Left hindlimb (tissue), 1 donor: ENCODE measurements around the gene MYO5B.

Source experiments
- DNase-seq: peaks from one replicate; pipeline ENCODE4 v3.0.0-alpha.2; 2018

MYO5B gene

GRCh38 chr18:50004013-50004412, 190.9 kb downstream of the MYO5B start:
- no peak for DNase-seq

DNA sequence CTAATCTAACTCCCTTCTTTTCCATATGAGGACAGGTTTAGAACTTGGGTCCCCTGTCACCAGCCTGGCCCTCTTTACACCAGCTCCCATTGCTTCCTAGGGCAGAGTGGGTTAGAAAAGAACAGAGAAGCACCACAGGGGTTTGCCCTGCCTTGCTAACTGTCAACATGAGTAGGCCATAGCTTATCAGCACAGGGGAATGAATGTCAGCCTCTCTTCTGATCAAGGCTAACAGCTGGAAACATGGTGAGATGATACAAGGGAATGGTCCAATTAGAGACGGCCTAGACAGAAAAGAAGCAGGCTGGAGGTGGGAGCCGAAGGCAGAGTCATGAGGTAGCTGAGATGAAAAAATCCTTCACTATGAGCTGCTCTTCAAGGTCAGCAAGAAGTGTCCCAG, 192.2 kb downstream of the MYO5B start:
- DNase-seq = no peak

DNA sequence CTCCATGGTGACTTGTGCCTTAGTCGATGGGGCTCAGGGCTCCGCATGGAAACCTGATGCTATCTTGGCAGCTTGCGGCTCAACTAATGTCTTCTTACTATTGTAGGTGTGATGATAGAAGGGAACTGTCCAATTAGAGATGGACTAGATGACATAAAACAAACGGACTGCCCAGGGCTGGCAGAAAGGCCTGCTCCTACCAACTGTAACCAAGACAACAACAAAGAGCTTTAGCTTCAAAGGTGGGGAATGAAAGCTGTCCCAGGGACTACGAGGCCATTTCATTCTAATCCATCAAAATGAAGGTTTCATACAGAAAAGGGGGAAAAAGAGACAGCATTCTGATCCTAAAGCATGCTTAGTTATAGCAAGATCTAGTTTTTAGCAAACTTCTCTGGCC, 194.7 kb downstream of the MYO5B start:
- no peak for DNase-seq

- DNase-seq = no peak
Measured at GRCh38 chr18:49999128-49999527, 195.8 kb downstream of the MYO5B start.

- no peak for DNase-seq
Measured at GRCh38 chr18:49997558-49997957, 197.4 kb downstream of the MYO5B start.

- no peak for DNase-seq
Measured at GRCh38 chr18:49994410-49994809, 200.5 kb downstream of the MYO5B start.

DNA sequence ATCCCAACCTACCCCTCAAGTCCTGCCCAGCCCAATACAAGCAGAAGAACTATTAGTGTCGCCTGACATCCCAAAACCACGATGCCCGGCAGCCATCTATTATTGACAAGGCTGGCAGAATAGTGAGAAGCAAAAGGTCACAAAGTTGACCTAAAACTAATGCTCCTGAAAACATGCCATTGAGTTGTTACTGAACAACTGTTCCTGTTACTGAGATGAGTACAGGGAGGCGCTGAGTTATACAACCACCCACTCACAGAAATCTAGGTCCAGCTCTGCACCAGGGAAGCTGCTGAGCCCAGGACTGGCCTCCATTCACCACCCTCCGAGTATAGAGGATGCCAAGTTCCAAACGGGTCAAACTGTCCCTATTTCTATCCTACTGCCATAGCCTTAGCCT, 201.6 kb downstream of the MYO5B start:
- no peak for DNase-seq

- DNase-seq = no peak
Measured at GRCh38 chr18:49988733-49989132, 206.2 kb downstream of the MYO5B start.

DNA sequence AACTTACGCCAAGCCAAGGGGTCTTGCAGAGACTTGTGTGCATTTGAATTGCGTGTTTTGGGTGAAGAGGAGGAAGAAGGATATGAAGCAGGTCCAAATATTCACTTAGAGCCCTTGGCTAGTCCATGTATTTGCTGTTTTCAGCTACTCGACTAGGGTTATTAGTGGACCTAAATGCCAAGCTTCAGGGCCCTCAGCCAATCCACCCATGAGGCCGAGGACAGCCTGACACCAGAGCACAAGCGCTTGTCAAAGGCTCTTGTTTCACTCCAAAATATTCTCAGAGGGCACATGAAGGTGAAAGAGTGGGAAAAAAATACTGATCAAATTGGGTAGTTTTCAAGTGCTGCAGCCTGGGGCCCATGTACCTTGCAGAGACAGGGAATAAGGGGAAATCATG, 206.8 kb downstream of the MYO5B start:
- no peak for DNase-seq

GRCh38 chr18:49985236-49985635, 209.7 kb downstream of the MYO5B start:
- no peak for DNase-seq

DNA sequence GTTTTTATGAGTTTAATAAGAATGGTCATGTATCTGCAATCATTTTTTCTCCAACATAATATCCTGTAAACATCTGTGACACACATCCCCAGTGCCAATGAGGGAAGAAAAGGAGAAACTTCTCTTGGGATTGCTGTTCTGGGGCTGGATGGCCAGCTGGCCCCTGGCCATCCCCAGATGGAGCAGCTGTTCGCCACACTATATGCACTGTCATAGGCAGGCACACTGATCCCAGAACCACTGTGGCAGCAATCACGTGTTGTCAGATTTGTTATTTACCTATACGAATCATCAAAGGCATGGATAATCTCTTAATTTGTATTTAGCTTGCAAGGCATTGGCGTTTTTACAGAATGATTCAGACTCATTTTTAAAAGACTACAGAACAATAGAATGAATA, 214.1 kb downstream of the MYO5B start:
- no peak for DNase-seq

DNA sequence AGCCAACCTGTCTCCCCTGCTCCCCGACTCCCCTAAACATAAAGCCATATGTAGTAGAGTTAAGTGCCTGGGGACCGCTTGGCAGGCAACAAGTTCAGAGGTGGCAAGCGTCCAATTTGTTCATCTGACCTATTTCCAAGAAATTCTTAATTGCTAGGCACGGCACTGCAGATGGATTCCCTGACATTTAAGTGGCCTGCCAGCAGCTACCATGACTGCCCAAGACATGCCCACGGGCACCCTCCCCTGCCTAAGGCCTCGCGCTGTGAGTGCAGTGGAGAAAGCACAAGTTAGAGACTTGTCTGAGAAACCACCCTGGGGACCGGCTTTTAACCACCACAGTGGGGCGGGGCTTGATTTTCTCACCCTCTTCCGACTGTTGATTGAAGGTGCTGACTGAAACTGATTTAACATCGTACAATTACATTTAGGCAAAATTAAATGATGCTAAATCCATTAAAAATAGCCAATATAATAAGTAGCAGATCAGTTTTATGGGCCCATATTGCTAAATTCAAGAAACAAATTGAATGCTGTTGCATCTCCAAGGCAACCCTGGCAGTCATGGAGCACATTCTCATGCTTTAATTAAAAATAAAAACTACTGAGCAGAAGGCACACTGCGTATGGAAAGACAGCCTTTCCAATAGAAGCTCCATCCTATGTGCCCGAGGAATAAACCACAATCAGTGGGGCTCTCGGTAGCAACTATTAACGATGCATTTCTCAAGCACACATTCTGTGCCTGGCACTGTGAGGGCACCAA, 218.0 kb downstream of the MYO5B start:
- DNase-seq = peak; percentile 45

GRCh38 chr18:49976001-49976400, 218.9 kb downstream of the MYO5B start:
- DNase-seq = no peak

DNA sequence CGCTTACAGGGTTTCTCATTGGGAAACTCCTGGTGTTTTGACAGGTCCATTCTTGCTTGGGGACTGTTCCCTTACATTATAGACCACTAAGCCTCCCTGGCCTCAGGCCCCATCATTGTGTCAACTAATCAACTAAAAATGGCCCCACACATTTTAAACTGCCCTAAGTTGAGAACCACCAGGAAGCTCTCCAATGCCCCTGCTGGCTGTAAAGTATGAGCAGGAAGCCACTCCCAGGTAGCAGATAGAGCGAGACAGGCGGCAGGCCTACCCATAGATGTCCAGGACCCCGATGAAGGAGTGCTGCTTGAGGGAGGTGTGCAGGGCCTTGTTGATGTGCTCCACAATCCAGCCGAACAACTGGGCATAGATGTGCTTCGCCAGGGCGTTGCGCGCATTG, 220.9 kb downstream of the MYO5B start:
- no peak for DNase-seq

DNA sequence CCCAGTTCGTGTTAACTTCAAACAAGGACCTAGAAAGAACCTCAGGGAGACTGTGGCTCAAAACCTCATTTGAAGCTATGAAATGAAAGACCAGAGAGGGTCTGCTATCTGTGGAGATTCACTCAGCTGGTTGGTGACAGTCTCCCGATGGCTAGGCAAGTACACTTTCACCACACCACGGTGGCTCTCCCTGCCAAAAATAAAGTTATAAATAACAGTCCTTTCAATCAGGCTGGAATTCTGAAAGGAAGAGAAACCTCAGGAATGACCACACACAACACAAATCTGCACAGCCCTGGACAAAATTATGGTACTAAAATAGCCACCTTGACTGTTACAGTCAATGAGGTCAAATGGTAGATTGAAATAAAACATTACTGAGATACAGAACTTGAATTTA, 221.4 kb downstream of the MYO5B start:
- no peak for DNase-seq

GRCh38 chr18:49972535-49972934, 222.4 kb downstream of the MYO5B start:
- no peak for DNase-seq

GRCh38 chr18:49971462-49971861, 223.5 kb downstream of the MYO5B start:
- no peak for DNase-seq

DNA sequence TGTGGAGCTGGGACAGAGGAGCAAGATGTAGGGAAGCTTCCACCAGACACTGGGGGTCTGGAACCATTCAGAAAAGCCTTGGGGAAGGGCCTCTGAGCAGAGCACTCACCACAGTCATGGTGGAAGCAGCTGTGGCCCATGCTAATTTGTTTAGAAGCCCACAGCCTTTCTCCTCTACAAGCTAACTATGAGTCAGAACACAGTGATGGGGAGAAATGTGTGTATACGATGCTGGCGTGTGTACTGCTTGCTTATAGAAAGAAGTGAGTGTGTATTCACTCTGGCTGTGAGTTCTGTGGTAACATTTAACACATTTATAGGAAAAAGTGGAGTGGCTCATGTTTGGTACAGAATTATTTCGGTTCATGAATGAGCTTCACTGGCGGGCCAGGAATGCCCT, 224.6 kb downstream of the MYO5B start:
- DNase-seq = no peak

DNA sequence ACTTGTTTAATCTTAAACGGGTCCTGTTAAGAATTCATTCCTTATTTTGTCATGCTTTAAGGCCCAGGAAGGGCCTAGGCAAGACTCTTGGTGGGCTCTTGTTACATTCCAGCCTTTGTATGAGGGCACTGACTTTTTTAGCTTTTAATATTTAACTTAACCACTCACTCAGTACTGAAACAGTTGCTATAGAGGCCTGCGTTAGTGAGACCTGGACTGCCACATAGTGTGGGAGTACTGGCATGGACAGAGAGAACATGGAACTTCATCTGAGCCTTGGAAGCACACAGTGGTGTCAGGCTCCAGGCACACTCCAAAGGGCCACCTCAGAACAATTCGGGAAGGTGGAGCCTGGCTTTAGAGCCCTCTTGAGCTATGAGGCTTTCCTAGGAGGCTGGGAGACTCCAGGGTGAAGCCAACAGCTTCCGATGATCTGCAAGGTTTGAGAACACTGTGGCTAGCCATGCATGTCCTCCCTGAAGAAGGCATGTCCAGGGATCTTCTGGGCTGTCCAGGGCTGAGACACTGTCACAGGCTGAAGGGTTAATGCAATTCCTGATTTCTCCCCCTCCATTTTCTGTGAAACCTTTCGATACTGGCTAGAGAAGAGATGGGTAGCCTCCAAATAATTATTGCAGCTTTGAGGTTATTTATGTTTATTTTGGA, 226.2 kb downstream of the MYO5B start:
- DNase-seq = no peak

DNA sequence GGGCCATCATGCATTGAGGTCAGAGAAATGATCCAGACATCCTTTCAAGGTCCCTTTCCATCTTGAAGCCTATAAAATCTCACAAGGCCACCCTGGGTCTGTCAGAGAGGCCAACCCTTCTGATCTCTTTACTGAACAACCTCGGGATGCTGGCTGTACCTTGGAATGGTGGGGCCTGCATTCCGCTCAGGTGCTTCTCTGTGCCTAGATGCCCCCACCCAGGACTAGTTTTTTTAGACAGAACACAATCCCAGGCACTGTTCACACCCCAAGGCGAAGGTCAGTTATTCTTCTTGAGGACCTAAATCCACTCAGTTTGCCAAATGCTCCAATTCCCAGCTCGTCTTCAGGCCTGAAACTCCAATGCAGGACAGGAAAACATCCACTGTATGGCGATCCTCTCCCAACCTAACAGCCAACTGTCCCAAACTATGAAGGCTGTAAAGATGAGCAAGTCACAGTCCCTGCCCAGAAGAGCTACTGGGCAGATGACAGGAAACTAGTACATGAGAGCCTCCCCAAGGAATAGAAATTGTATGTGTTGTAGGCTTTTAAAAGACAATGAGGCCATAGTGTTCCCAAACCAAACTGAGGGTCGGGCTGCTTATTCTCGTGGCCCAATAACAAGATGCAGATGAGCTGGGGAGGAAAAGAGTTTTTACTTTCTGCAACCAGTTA, 227.2 kb downstream of the MYO5B start:
- no peak for DNase-seq

- no peak for DNase-seq
Measured at GRCh38 chr18:49967171-49967570, 227.8 kb downstream of the MYO5B start.

GRCh38 chr18:49966090-49966489, 228.9 kb downstream of the MYO5B start:
- DNase-seq = no peak

GRCh38 chr18:49963217-49963616, 231.7 kb downstream of the MYO5B start:
- no peak for DNase-seq

DNA sequence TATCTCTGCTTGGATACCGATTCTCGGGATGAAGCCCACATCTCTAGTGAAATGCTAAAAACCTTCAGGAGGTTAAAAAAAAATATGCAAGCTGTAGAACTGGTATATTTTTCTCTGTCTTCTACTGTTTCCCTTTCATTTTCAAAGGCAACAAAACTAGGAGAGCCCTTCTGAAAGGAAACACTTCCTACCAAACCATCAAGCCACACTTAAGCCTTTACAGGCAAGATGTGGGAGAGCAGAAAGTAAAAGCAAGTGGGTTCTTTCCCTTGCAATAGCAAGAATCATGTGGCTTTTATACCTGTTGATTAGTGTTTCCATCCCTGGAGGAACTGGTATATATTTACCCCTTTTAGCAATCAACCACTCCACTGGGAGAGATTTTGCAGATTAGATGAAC, 233.7 kb downstream of the MYO5B start:
- no peak for DNase-seq
